Tibial nerve (tissue), 3 donors: Measurements from ENCODE around the gene ADPGK.

ENCODE experiments used
- POLR2A ChIP-seq, 2 donors: fragments of 450-650 bp; IDR thresholded peaks; one replicate each; pipeline ENCODE4 v1.6.1; 2017; ENCODE audit warnings: antibody characterized with exemption in 2 of 2, mild to moderate bottlenecking in 2 of 2, moderate library complexity in 2 of 2
- TF ChIP-seq, protein P1 (sequence below), 5 experiments: fragments of 200-600 bp in 3 of 5; fragments of 450-650 bp in 2 of 5; sonication (generic) in 3 of 5; IDR thresholded peaks; one replicate each; pipeline ENCODE4 v1.5.1; 2016 to 2019; ENCODE audit warnings: antibody characterized with exemption in 5 of 5, mild to moderate bottlenecking in 3 of 5, moderate library complexity in 2 of 5

DNA sequence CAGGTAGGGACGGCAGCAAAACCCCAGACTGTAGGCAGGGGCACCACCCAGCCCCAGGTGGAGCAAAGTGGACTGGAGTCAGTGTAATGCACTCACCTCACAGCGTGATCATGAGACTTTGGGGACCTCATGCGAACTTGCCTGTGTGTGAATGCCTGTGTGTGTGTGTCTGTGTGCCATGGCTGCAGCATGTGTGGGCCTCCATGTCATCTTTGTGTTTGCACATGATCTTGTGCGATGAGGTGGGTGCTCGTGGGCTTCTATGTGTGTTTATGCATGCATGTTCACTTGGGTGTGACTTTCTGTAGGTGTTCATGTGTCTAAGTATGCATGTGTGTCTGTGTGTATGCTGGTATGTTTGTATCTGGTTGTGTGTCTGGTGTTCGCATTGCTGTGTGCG, 41.2 kb upstream of the ADPGK start:
- TF ChIP-seq, protein P1, sequence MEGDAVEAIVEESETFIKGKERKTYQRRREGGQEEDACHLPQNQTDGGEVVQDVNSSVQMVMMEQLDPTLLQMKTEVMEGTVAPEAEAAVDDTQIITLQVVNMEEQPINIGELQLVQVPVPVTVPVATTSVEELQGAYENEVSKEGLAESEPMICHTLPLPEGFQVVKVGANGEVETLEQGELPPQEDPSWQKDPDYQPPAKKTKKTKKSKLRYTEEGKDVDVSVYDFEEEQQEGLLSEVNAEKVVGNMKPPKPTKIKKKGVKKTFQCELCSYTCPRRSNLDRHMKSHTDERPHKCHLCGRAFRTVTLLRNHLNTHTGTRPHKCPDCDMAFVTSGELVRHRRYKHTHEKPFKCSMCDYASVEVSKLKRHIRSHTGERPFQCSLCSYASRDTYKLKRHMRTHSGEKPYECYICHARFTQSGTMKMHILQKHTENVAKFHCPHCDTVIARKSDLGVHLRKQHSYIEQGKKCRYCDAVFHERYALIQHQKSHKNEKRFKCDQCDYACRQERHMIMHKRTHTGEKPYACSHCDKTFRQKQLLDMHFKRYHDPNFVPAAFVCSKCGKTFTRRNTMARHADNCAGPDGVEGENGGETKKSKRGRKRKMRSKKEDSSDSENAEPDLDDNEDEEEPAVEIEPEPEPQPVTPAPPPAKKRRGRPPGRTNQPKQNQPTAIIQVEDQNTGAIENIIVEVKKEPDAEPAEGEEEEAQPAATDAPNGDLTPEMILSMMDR (IDR thresholded peaks at IDR 0.05) = no peak
- TF ChIP-seq POLR2A (IDR thresholded peaks at IDR 0.05) = no peak
